KG1 (cell line): Measurements from ENCODE around the gene SOAT1.

Experiments
- DNase-seq: peaks from one replicate; lab custom pipeline; 2025; lab: John Stamatoyannopoulos, UW

Gene SOAT1

GRCh38 chr1:179305450-179305849 is 11.9 kb downstream of the SOAT1 start:
- no peak for DNase-seq

GRCh38 chr1:179310291-179310690 is 16.7 kb downstream of the SOAT1 start:
- DNase-seq = no peak

- DNase-seq = no peak
Observed at GRCh38 chr1:179310721-179311120, 17.1 kb downstream of the SOAT1 start.

- no peak for DNase-seq
Observed at GRCh38 chr1:179311149-179311700, 17.6 kb downstream of the SOAT1 start.

- no peak for DNase-seq
Observed at GRCh38 chr1:179313004-179313403, 19.4 kb downstream of the SOAT1 start.

- no peak for DNase-seq
Observed at GRCh38 chr1:179314928-179315327, 21.3 kb downstream of the SOAT1 start.

GRCh38 chr1:179318491-179318890 is 24.9 kb downstream of the SOAT1 start:
- DNase-seq = no peak

GRCh38 chr1:179321533-179322216 is 28.1 kb downstream of the SOAT1 start:
- no peak for DNase-seq

- no peak for DNase-seq
Observed at GRCh38 chr1:179322557-179322956, 29.0 kb downstream of the SOAT1 start.

GRCh38 chr1:179323436-179323835 is 29.8 kb downstream of the SOAT1 start:
- DNase-seq = no peak

- DNase-seq = no peak
Observed at GRCh38 chr1:179325836-179326235, 32.2 kb downstream of the SOAT1 start.

GRCh38 chr1:179326746-179327145 is 33.1 kb downstream of the SOAT1 start:
- no peak for DNase-seq

- DNase-seq = no peak
Observed at GRCh38 chr1:179327196-179327595, 33.6 kb downstream of the SOAT1 start.

- no peak for DNase-seq
Observed at GRCh38 chr1:179327679-179328078, 34.1 kb downstream of the SOAT1 start.

- DNase-seq = no peak
Observed at GRCh38 chr1:179329862-179330261, 36.3 kb downstream of the SOAT1 start.

GRCh38 chr1:179334440-179334839 is 40.8 kb downstream of the SOAT1 start:
- DNase-seq = no peak

GRCh38 chr1:179337288-179337687 is 43.7 kb downstream of the SOAT1 start:
- DNase-seq = no peak

- DNase-seq = no peak
Observed at GRCh38 chr1:179337942-179338560, 44.5 kb downstream of the SOAT1 start.

- no peak for DNase-seq
Observed at GRCh38 chr1:179340918-179341317, 47.3 kb downstream of the SOAT1 start.

GRCh38 chr1:179341943-179342547 is 48.4 kb downstream of the SOAT1 start:
- no peak for DNase-seq

GRCh38 chr1:179342740-179343404 is 49.3 kb downstream of the SOAT1 start:
- DNase-seq = no peak

GRCh38 chr1:179351281-179351680 is 57.7 kb downstream of the SOAT1 start:
- DNase-seq = no peak

GRCh38 chr1:179352236-179352635 is 58.6 kb downstream of the SOAT1 start:
- DNase-seq = no peak
